ENCODE measurements around the gene PDE8B.

GRCh38 chr5:77306531-77306930 lies 96.1 kb downstream of the PDE8B start:
- TF ChIP-seq, protein P1, sequence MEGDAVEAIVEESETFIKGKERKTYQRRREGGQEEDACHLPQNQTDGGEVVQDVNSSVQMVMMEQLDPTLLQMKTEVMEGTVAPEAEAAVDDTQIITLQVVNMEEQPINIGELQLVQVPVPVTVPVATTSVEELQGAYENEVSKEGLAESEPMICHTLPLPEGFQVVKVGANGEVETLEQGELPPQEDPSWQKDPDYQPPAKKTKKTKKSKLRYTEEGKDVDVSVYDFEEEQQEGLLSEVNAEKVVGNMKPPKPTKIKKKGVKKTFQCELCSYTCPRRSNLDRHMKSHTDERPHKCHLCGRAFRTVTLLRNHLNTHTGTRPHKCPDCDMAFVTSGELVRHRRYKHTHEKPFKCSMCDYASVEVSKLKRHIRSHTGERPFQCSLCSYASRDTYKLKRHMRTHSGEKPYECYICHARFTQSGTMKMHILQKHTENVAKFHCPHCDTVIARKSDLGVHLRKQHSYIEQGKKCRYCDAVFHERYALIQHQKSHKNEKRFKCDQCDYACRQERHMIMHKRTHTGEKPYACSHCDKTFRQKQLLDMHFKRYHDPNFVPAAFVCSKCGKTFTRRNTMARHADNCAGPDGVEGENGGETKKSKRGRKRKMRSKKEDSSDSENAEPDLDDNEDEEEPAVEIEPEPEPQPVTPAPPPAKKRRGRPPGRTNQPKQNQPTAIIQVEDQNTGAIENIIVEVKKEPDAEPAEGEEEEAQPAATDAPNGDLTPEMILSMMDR (IDR thresholded peaks at IDR 0.05) = no peak
- TF ChIP-seq EP300 (IDR thresholded peaks at IDR 0.05) = no peak
- no peak for TF ChIP-seq POLR2A (IDR thresholded peaks at IDR 0.05)

All from ovary (tissue), 3 donors.